Caco-2 (cell line): ENCODE results near the gene KIF1B. TPM values are rescaled to one million over a fixed set of nuclear protein-coding genes. Genes with fewer than 3 reads are reported as not detected.

Source experiments
- BruUV-seq: library from RNA; stranded (reverse); fragments of 400-500 nt; replicated peaks from 2 replicates; lab custom pipeline; 2021; lab: Mats Ljungman, UMichigan
- CTCF ChIA-PET: fragments of 300-600 bp; sonication (Branson Sonifier 250); formaldehyde crosslinking; loops from one replicate; lab custom pipeline; 2022; ENCODE audit warnings: antibody characterized with exemption; lab: Charles Lee
- POLR2A ChIA-PET: fragments of 300-600 bp; sonication (Branson Sonifier 250); formaldehyde crosslinking; loops from one replicate; lab custom pipeline; 2022; ENCODE audit warnings: antibody characterized with exemption; lab: Charles Lee
- DNase-seq, 2 experiments: peaks; one replicate each; pipeline versions ENCODE4 v3.0.0 to v3.0.0-alpha.2; 2020 to 2022
- H3K27me3 ChIP-seq: replicated peaks from 2 replicates; pipeline ENCODE4 v1.6.0; 2011; ENCODE audit warnings: low read length; ENCODE audit not compliant: control insufficient read depth, insufficient read depth
- H3K36me3 ChIP-seq: 2 replicates; pipeline ENCODE4 v1.5.1; 2011; ENCODE audit warnings: low read length; ENCODE audit not compliant: control insufficient read depth, insufficient read depth
- H3K4me1 ChIP-seq: fragments of 250-450 bp; sonication (Bioruptor Pico); 2 replicates; pipeline ENCODE4 v1.5.1; 2020; ENCODE audit warnings: mild to moderate bottlenecking
- H3K4me3 ChIP-seq: 2 replicates; pipeline ENCODE4 v1.5.1; 2011; ENCODE audit warnings: low read depth, mild to moderate bottlenecking, control low read depth, low read length
- H3K9me3 ChIP-seq: fragments of 250-450 bp; sonication (Bioruptor Pico); 2 replicates; pipeline ENCODE4 v1.5.1; 2020; ENCODE audit warnings: mild to moderate bottlenecking, moderate library complexity
- H3K27ac Mint-ChIP-seq: one replicate; pipeline ENCODE4 v1.8.0; 2022; ENCODE audit warnings: mixed read lengths; ENCODE audit not compliant: unreplicated experiment
- H3K27me3 Mint-ChIP-seq: one replicate; pipeline ENCODE4 v1.8.0; 2022; ENCODE audit warnings: mixed read lengths; ENCODE audit not compliant: insufficient read depth, unreplicated experiment
- H3K36me3 Mint-ChIP-seq: one replicate; pipeline ENCODE4 v1.8.0; 2022; ENCODE audit warnings: mild to moderate bottlenecking, mixed read lengths; ENCODE audit not compliant: insufficient read depth, unreplicated experiment
- H3K4me1 Mint-ChIP-seq: one replicate; pipeline ENCODE4 v1.8.0; 2022; ENCODE audit warnings: low read depth, mixed read lengths; ENCODE audit not compliant: unreplicated experiment
- H3K4me3 Mint-ChIP-seq: one replicate; pipeline ENCODE4 v1.8.0; 2022; ENCODE audit warnings: mild to moderate bottlenecking, moderate library complexity, mixed read lengths; ENCODE audit not compliant: unreplicated experiment
- H3K9me3 Mint-ChIP-seq: one replicate; pipeline ENCODE4 v1.8.0; 2022; ENCODE audit warnings: mixed read lengths; ENCODE audit not compliant: unreplicated experiment
- CTCF ChIP-seq, 2 experiments: fragments of 200-600 bp in 1 of 2; IDR thresholded peaks; 1 replicate in 1 of 2; 2 replicates in 1 of 2; pipeline versions ENCODE4 v1.5.1 to v1.8.0; 2011 to 2022; ENCODE audit warnings: antibody characterized with exemption in 1 of 2, control low read depth in 1 of 2, inconsistent platforms in 1 of 2, low read depth in 1 of 2, low read length in 1 of 2, mild to moderate bottlenecking in 1 of 2, moderate library complexity in 1 of 2; ENCODE audit not compliant: insufficient read depth in 1 of 2, severe bottlenecking in 1 of 2, unreplicated experiment in 1 of 2
- intact Hi-C: fragments of 100-400 bp; cut with micrococcal nuclease; formaldehyde crosslinking; loops from one replicate; pipeline ENCODE4 v1.10.0; 2022; ENCODE audit not compliant: unreplicated experiment
- total RNA-seq: library from RNA; stranded (reverse); gene quantifications from 2 replicates; pipeline ENCODE4 v1.2.3, GENCODE V29; 2022

Gene KIF1B
- total RNA-seq, 1 experiment from 2014 or later, result 41.1 TPM

DNA sequence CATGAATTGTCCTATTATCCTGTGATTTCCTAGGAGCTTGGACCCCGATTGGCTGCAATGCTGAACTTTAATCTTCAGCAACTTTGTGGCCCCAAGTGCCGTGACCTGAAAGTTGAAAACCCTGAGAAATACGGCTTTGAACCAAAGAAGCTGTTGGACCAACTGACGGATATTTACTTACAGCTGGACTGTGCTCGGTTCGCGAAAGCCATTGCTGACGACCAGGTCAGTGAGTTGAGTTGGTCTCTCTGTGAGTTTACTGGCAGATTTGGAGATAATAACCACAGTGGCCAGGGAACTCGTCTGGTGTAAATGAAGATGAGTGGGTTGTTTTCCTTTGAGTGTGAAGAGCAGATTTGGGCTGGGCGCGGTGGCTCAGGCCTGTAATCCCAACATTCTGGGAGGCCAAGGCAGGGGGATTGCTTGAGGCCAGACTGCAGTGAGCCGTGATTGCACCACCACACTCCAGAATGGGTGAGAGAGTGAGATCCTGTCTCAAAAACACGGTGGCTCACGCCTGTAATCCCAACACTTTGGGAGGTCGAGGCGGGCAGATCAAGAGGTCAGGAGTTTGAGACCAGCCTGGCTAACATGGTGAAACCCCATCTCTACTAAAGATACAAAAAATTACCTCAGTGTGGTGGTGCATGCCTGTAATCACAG is 39.1 kb upstream of the KIF1B start:
- H3K36me3 Mint-ChIP-seq, result peaks cover 44% of the 10 kb centered on the region
- H3K4me3 ChIP-seq, result no peak overlapping the region
- no peak overlapping the region for H3K4me3 Mint-ChIP-seq
- H3K27ac Mint-ChIP-seq, result peak overlapping the region; percentile 5
- peaks cover 28% of the 10 kb centered on the region for H3K4me1 Mint-ChIP-seq
- intact Hi-C loops, result no loop called here
- peak; percentile 18 to 38 for DNase-seq
- ChIA-PET CTCF (interaction anchor here (0.7 to 0.8 kb wide), 2 partner anchors 20 to 39 kb away, joined by 3 to 4 read pairs; partner anchors contain the start of gene KIF1B), POLR2A (no interaction called here)
- H3K9me3 Mint-ChIP-seq, result peaks cover 8% of the 10 kb centered on the region
- H3K27me3 Mint-ChIP-seq, result no peaks in the 10 kb centered on the region
- peaks cover 25% of the 10 kb centered on the region for H3K4me1 ChIP-seq
- no TSS peak for BruUV-seq
- H3K9me3 ChIP-seq, result no peaks in the 10 kb centered on the region
- no peak for TF ChIP-seq CTCF (IDR thresholded peaks at IDR 0.05; ENCODE audit: insufficient read depth in 1 of 2, low read depth in 1 of 2, low read length in 1 of 2, severe bottlenecking in 1 of 2, unreplicated experiment in 1 of 2)
- H3K36me3 ChIP-seq, result peaks cover 3% of the 10 kb centered on the region
- H3K27me3 ChIP-seq, result no peaks in the 10 kb centered on the region

GRCh38 chr1:10171995-10172669 is 38.2 kb upstream of the KIF1B start:
- no peaks in the 10 kb centered on the region for H3K27me3 ChIP-seq
- H3K9me3 ChIP-seq, result no peaks in the 10 kb centered on the region
- TF ChIP-seq CTCF (IDR thresholded peaks at IDR 0.05; ENCODE audit: insufficient read depth in 1 of 2, low read depth in 1 of 2, low read length in 1 of 2, severe bottlenecking in 1 of 2, unreplicated experiment in 1 of 2), result no peak
- intact Hi-C loops, result no loop called here
- no peaks in the 10 kb centered on the region for H3K27me3 Mint-ChIP-seq
- peaks cover 25% of the 10 kb centered on the region for H3K4me1 ChIP-seq
- H3K4me3 Mint-ChIP-seq, result no peak overlapping the region
- BruUV-seq, result no TSS peak
- no peak overlapping the region for H3K4me3 ChIP-seq
- DNase-seq, result no peak
- peaks cover 35% of the 10 kb centered on the region for H3K36me3 Mint-ChIP-seq
- ChIA-PET POLR2A (no interaction called here), CTCF (no interaction called here)
- H3K4me1 Mint-ChIP-seq, result peaks cover 28% of the 10 kb centered on the region
- H3K27ac Mint-ChIP-seq, result peak overlapping the region; percentile 5
- H3K9me3 Mint-ChIP-seq, result peaks cover 9% of the 10 kb centered on the region
- H3K36me3 ChIP-seq, result peaks cover 3% of the 10 kb centered on the region

DNA sequence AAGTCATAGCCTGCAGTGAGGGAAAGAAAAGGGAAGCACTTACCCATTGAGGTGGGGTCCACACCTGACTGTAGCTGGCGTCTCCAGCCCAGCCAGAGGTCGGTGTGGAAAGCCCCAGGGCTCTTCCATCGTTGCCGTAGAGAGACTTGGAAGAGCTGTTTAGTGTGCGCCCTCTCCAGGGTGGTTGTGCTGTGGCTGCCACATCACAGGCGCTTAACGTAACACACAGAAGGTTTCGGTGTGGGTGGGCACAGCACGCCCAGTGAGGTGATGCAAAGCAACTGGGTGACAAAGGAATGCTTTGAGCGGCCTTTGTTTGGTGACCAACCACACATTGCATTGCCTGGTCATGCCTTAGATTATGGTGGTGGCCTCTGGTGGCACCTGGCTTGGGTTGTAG is 36.8 kb upstream of the KIF1B start:
- peaks cover 2% of the 10 kb centered on the region for H3K36me3 ChIP-seq
- Mint-ChIP-seq H3K27me3 (no peaks in the 10 kb centered on the region), H3K4me3 (no peak overlapping the region), H3K36me3 (peaks cover 26% of the 10 kb centered on the region), H3K9me3 (peaks cover 9% of the 10 kb centered on the region), H3K27ac (no peak overlapping the region), H3K4me1 (peaks cover 28% of the 10 kb centered on the region)
- BruUV-seq, result no TSS peak
- no peaks in the 10 kb centered on the region for H3K9me3 ChIP-seq
- no peaks in the 10 kb centered on the region for H3K27me3 ChIP-seq
- ChIA-PET POLR2A (no interaction called here), CTCF (no interaction called here)
- intact Hi-C loops, result no loop called here
- H3K4me3 ChIP-seq, result no peak overlapping the region
- H3K4me1 ChIP-seq, result peaks cover 25% of the 10 kb centered on the region
- TF ChIP-seq CTCF (IDR thresholded peaks at IDR 0.05; ENCODE audit: insufficient read depth in 1 of 2, low read depth in 1 of 2, low read length in 1 of 2, severe bottlenecking in 1 of 2, unreplicated experiment in 1 of 2), result no peak
- no peak for DNase-seq
